ENCODE results near the gene BTBD2. TPM values are rescaled to one million over a fixed set of nuclear protein-coding genes. Genes with fewer than 3 reads are reported as not detected.

Gene BTBD2
- total and polyA plus RNA-seq, 2 of the 13 experiments (the other 11 are each of a cell fraction or from before 2014, with no cell fraction given), result 28.1 to 45.3 TPM

GRCh38 chr19:2051773-2052704 lies 36.5 kb upstream of the BTBD2 start (continued):
- peak; percentile 59; the same call in 1 of the 2 replicates for TF ChIP-seq ZNF691 (CRISPR knock-in tag; IDR thresholded peaks at IDR 0.05; ENCODE audit: borderline replicate concordance, low read depth)
- no peak for TF ChIP-seq FUBP1 (CRISPR knock-in tag; IDR thresholded peaks at IDR 0.05; ENCODE audit: borderline replicate concordance)
- TF ChIP-seq NCOR1 (IDR thresholded peaks at IDR 0.05; ENCODE audit: borderline replicate concordance, low read length), result no peak
- no peak for TF ChIP-seq SRSF1 (optimal IDR thresholded peaks at IDR 0.05; ENCODE audit: low read depth, low read length)
- TF ChIP-seq ZNF770 (CRISPR knock-in tag; IDR thresholded peaks at IDR 0.05), result no peak; the same call in 1 of the 2 replicates
- no peak for TF ChIP-seq ZBTB3 (CRISPR knock-in tag; IDR thresholded peaks at IDR 0.05; ENCODE audit: borderline replicate concordance, low read depth)
- peak; percentile 19; the same call in 1 of the 2 replicates for TF ChIP-seq ZNF333 (CRISPR knock-in tag; IDR thresholded peaks at IDR 0.05; ENCODE audit: borderline replicate concordance)
- TF ChIP-seq ZFP91 (CRISPR knock-in tag; IDR thresholded peaks at IDR 0.05; ENCODE audit: borderline replicate concordance), result peak; percentile 71; the same call in 1 of the 2 replicates
- TF ChIP-seq TSC22D2 (CRISPR knock-in tag; IDR thresholded peaks at IDR 0.05; ENCODE audit: borderline replicate concordance), result no peak
- TF ChIP-seq HOMEZ (CRISPR knock-in tag; IDR thresholded peaks at IDR 0.05; ENCODE audit: low read depth), result no peak
- peak; percentile 10 for TF ChIP-seq AGO2 (optimal IDR thresholded peaks at IDR 0.05; ENCODE audit: low read depth, low read length)
- TF ChIP-seq ZBTB21 (CRISPR knock-in tag; IDR thresholded peaks at IDR 0.05), result no peak
- TF ChIP-seq ZNF343 (CRISPR knock-in tag; IDR thresholded peaks at IDR 0.05), result no peak
- no peak for TF ChIP-seq MEIS2 (CRISPR knock-in tag; IDR thresholded peaks at IDR 0.05)
- peak; percentile 85 for TF ChIP-seq HNRNPL (IDR thresholded peaks at IDR 0.05; ENCODE audit: low read depth, low read length)
- peak; percentile 32; the same call in 1 of the 2 replicates for TF ChIP-seq NAIF1 (CRISPR knock-in tag; IDR thresholded peaks at IDR 0.05; ENCODE audit: borderline replicate concordance)

Measured in HepG2 (cell line).